A204.1 (cell line): Measurements from ENCODE around the gene GRIK5.

Source experiments
- FAIRE-seq: peaks from 2 replicates; lab custom pipeline; 2012; peaks lifted over from hg19 to GRCh38; lab: Jason Lieb, UNC

GRIK5 gene

GRCh38 chr19:42075364-42075615 lies 5.3 kb upstream of the GRIK5 start:
- no peak for FAIRE-seq

GRCh38 chr19:42074513-42075363 lies 4.7 kb upstream of the GRIK5 start:
- FAIRE-seq, result no peak

GRCh38 chr19:42071247-42071646 lies 1.2 kb upstream of the GRIK5 start:
- no peak for FAIRE-seq

- no peak for FAIRE-seq
These were observed 1.0 kb downstream of the GRIK5 start for GRCh38 chr19:42068756-42069571.

DNA sequence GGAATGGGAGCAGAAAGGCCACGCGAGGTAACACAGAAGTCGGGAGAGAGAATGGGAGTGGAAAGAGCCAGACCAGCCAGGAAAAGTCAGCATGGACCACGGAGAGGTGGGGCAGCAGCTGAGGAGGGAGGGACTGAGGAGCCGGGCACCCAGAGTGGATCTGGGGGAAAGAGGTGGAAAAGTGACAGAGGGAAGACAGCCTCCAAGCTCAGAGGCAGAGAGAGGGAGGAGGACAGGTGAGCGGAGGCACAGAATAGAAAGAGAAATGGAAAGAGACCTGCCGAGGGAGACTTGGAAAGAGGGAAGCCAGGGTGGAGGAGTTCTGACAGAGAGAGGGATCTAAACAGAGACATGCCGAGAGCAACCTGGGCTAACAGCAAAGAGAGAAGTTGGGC lies 1.6 kb downstream of the GRIK5 start:
- no peak for FAIRE-seq

GRCh38 chr19:42067315-42067888 lies 2.6 kb downstream of the GRIK5 start:
- no peak for FAIRE-seq

DNA sequence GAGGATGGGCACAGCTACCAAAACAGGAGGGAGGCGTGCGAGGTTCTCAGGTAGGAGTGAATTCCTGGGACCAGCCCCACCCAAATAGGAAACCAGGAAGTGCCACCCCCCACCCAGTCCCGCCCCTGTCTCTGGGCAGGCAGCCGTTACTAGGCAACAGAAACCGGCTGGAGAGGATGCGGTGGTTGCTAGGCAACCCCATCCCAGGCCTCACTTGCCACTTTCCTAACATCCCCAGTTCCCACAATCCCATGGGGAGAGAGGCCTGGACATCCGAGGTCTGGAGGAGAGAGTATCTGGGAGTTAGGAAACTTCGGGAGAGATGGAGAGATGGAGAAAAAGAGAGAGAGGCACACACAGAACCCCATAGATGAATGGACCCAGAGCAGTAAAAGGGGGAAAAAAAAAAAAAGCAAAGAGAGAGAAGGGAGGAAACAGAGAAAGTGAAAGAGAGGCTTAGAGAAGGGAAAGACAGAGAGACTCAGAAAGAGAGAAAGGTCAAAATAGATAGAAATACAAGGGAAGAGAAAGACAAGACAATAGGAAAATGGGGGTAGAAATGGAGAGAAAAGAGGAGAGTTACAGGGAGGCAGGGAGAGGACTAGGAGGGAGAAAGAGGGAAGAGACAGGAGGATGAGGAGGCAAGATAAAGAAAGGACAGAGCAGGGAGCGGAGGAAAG lies 3.8 kb downstream of the GRIK5 start:
- no peak for FAIRE-seq

- FAIRE-seq, result no peak
These were observed 4.5 kb downstream of the GRIK5 start for GRCh38 chr19:42065511-42065910.

GRCh38 chr19:42065051-42065450 lies 5.0 kb downstream of the GRIK5 start:
- FAIRE-seq, result no peak

DNA sequence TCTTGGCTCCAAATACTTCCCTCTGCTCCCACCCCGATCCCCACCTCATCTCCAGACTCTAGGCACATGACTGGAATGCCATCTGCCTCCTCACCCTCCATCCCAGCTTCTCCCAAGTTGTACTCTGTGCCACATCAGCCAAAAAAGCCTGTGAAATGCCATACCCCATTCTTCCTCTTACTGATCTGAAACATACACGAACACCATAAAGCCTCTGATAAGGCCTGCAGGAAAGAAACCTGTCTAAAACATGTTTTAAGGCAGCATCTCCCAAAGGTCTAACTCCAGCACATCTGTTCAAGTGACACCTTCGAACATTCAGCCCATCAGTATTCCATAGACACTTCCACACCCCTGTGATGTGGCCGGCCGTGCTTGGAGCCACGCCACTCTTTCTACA lies 5.6 kb downstream of the GRIK5 start:
- FAIRE-seq, result no peak

GRCh38 chr19:42062381-42062780 lies 7.6 kb downstream of the GRIK5 start:
- FAIRE-seq, result no peak

GRCh38 chr19:42060117-42060516 lies 9.9 kb downstream of the GRIK5 start:
- no peak for FAIRE-seq

- no peak for FAIRE-seq
These were observed 10.8 kb downstream of the GRIK5 start for GRCh38 chr19:42059196-42059595.

- FAIRE-seq, result no peak
These were observed 12.2 kb downstream of the GRIK5 start for GRCh38 chr19:42057846-42058245.

- FAIRE-seq, result no peak
These were observed 15.8 kb downstream of the GRIK5 start for GRCh38 chr19:42054205-42054604.

DNA sequence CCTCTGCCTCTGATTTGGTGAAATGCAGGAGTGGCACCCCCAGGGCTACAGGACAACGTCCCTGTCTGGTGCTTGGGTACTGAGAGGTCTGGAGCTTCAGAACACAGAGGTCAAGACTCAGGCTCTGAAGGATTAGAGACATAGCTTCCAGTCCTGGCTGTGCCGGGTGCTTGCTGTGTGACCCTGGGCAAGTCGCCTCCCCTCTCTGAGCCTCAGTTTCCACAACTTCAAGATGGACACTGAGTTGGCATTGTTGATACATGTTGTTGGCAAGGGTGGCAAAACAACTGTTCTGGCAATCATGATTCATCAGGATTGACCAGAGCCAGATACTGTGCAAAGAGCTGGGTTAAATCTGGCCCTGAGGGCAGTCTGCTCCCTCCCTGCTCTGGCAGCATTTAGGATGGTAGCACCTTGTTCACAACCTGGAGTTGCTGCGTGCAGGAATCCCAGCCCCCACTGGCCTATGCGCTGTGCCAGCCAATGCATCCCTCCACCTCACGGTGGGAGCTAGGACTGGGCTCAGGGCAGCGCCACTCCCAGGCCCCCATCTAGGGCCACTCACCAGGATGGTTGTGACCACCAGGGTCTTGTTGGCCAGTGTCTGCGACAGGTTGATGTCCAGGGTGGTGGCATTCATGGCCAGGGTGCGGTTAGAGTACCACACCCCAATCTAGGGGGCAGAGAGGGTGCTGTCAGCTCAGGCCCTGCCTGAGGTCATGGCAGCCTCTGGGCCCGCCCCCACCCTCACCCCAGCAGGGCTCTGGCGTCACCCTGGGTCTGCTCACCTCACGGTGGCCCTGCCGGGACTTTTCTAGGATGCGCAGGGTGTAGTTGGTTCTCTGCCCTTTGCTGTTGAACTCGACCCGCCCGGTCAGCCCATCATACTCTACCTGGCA lies 16.7 kb downstream of the GRIK5 start:
- no peak for FAIRE-seq

- no peak for FAIRE-seq
These were observed 17.7 kb downstream of the GRIK5 start for GRCh38 chr19:42052241-42052863.

DNA sequence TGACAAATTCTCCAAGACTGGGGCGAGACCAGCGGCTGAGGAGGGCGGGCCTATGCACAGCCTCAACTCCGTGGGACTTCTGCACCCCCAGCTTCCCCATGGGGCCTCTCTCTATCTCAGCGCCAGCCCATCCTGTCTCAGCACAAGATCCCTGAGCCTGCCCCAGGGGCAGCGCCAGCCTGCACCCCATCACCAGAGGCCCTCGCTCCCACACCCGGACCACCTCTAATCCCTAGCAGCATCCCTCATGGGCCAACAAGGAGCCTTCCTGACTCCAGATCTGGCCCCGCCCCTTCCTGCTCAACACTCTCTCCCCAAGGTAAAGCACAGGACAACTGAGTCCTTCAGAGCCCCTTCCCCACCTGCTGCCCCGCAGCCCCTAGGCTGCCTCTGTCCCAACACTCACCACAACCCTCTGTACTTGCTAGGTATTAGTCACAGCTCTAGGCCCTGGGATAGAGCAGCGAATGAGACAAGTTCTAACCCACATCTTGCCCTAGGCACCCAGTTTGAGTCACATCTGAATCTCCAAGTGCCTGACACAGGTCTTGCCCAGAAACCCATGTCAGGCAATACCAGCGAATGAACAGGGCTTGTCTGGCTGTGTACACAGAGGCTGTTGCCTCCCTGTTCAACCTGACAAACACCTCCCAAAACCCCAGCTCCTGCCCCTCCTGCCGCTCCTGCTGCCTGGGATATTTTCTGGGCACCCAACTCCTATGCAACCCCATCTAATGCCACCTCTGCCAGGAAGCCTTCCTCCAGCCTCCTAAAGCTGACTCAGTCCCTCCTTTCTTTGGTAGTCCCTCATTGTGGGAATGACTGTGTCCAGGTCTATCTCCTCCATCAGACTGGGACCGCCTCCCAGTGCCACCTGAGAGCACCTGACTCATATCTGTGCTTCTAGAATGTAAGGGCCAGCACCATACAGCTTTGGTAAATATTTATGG lies 18.6 kb downstream of the GRIK5 start:
- FAIRE-seq, result no peak

DNA sequence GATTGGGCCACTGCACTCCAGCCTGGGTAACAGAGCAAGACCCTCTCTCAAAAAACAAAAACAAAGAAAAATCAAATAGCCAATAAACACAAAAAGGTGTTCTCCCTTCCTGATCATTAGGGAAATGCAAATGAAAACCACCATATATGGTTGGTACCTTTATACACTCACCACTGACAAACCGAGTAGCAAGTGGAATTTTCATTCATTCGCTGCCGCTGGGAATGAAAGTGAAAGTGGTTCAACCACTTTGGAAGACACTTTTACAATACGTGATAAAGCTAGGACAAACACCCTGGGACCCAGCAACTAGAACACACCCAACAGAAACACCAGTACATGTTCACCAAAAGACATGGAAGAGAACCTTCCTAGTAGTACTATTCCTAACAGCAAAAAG lies 21.0 kb downstream of the GRIK5 start:
- FAIRE-seq, result peak; percentile 89

GRCh38 chr19:42045575-42045974 lies 24.4 kb downstream of the GRIK5 start:
- FAIRE-seq, result no peak
